ENCODE results near the gene EPN1.

DNA sequence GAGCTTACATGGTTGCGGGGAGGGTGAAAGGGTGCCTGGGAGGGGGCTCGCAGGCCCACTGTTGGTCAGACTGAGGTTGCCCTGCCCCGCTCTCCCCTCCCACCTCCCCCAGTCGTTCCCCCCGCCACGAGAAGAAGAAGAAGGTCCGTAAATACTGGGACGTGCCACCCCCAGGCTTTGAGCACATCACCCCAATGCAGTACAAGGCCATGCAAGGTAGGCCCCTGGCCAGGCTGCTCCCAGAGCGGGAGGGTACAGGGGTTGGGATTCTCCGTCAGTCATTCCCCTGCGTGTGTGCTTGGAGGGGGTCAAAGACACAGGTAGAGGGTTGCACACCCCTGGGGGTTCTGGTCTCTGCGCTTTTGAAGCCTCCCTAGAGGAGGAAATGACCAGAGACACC, 14.6 kb upstream of the EPN1 start:
- TF ChIP-seq, protein P1, sequence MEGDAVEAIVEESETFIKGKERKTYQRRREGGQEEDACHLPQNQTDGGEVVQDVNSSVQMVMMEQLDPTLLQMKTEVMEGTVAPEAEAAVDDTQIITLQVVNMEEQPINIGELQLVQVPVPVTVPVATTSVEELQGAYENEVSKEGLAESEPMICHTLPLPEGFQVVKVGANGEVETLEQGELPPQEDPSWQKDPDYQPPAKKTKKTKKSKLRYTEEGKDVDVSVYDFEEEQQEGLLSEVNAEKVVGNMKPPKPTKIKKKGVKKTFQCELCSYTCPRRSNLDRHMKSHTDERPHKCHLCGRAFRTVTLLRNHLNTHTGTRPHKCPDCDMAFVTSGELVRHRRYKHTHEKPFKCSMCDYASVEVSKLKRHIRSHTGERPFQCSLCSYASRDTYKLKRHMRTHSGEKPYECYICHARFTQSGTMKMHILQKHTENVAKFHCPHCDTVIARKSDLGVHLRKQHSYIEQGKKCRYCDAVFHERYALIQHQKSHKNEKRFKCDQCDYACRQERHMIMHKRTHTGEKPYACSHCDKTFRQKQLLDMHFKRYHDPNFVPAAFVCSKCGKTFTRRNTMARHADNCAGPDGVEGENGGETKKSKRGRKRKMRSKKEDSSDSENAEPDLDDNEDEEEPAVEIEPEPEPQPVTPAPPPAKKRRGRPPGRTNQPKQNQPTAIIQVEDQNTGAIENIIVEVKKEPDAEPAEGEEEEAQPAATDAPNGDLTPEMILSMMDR (IDR thresholded peaks at IDR 0.05), result no peak
- TF ChIP-seq POLR2A (IDR thresholded peaks at IDR 0.05), result no peak
